Left ventricle myocardium inferior (tissue), 1 donor: ENCODE results near the gene RNF222. TPM values are rescaled to one million over a fixed set of nuclear protein-coding genes. Genes with fewer than 3 reads are reported as not detected.
"Not testable (repeated sequence)": the region's sequence is repeated elsewhere in the genome, so short reads cannot be mapped to it uniquely, and the experiment has no call there.

Source experiments
- DNase-seq: peaks from one replicate; pipeline ENCODE4 v3.0.0-alpha.2; 2020
- H3K27ac ChIP-seq: fragments of 200-600 bp; replicated peaks from 2 replicates; pipeline ENCODE4 v1.8.0; 2021
- H3K27me3 ChIP-seq: fragments of 200-600 bp; 2 replicates; pipeline ENCODE4 v1.8.0; 2021; ENCODE audit warnings: low read depth
- H3K36me3 ChIP-seq: fragments of 200-600 bp; 2 replicates; pipeline ENCODE4 v1.8.0; 2021
- H3K4me1 ChIP-seq: fragments of 200-600 bp; 2 replicates; pipeline ENCODE4 v1.8.0; 2021
- H3K4me3 ChIP-seq: fragments of 200-600 bp; 2 replicates; pipeline ENCODE4 v1.8.0; 2021; ENCODE audit warnings: mild to moderate bottlenecking, moderate library complexity
- H3K9me3 ChIP-seq: fragments of 200-600 bp; replicated peaks from 2 replicates; pipeline ENCODE4 v1.8.0; 2021
- intact Hi-C: fragments of 100-400 bp; cut with micrococcal nuclease; formaldehyde crosslinking; loops from one replicate; pipeline ENCODE4 v1.11.0; 2022
- total RNA-seq: library from RNA; stranded (reverse); fragmentation: NEBNext Ultra II Directional; extraction: Animal tissue kit (Norgen Biotek cat#: 25700); gene quantifications from one replicate; pipeline ENCODE4 v1.2.1, GENCODE V29; 2021
- TF ChIP-seq, protein P1 (sequence below): fragments of 200-600 bp; IDR thresholded peaks from 2 replicates; pipeline ENCODE4 v1.8.0; 2021; ENCODE audit warnings: antibody characterized with exemption, mild to moderate bottlenecking, borderline replicate concordance
- donor health status: DM: no; HTN: yes; CAD: no; lungs with severe emphysema.

Gene RNF222
- total RNA-seq, 1 donor from 2014 or later, result not detected

- peaks cover 52% of the 10 kb centered on the region for H3K36me3 ChIP-seq
- DNase-seq, result no peak
- H3K27ac ChIP-seq, result no peak overlapping the region
- H3K9me3 ChIP-seq, result no peaks in the 10 kb centered on the region
- peaks cover 78% of the 10 kb centered on the region for H3K4me1 ChIP-seq
- no peak overlapping the region for H3K4me3 ChIP-seq
- TF ChIP-seq, protein P1, sequence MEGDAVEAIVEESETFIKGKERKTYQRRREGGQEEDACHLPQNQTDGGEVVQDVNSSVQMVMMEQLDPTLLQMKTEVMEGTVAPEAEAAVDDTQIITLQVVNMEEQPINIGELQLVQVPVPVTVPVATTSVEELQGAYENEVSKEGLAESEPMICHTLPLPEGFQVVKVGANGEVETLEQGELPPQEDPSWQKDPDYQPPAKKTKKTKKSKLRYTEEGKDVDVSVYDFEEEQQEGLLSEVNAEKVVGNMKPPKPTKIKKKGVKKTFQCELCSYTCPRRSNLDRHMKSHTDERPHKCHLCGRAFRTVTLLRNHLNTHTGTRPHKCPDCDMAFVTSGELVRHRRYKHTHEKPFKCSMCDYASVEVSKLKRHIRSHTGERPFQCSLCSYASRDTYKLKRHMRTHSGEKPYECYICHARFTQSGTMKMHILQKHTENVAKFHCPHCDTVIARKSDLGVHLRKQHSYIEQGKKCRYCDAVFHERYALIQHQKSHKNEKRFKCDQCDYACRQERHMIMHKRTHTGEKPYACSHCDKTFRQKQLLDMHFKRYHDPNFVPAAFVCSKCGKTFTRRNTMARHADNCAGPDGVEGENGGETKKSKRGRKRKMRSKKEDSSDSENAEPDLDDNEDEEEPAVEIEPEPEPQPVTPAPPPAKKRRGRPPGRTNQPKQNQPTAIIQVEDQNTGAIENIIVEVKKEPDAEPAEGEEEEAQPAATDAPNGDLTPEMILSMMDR, result no peak
- no peaks in the 10 kb centered on the region for H3K27me3 ChIP-seq
- intact Hi-C loops, result no loop called here
Measured at GRCh38 chr17:8380049-8380448, 17.6 kb downstream of the RNF222 start.

- H3K27ac ChIP-seq, DNase-seq, H3K9me3 ChIP-seq, intact Hi-C loops, H3K27me3 ChIP-seq, H3K4me3 ChIP-seq: not testable (repeated sequence)
- Histone ChIP-seq H3K4me1 (peaks cover 69% of the 10 kb centered on the region), H3K36me3 (peaks cover 52% of the 10 kb centered on the region)
Measured at GRCh38 chr17:8378117-8378516, 19.5 kb downstream of the RNF222 start.

DNA sequence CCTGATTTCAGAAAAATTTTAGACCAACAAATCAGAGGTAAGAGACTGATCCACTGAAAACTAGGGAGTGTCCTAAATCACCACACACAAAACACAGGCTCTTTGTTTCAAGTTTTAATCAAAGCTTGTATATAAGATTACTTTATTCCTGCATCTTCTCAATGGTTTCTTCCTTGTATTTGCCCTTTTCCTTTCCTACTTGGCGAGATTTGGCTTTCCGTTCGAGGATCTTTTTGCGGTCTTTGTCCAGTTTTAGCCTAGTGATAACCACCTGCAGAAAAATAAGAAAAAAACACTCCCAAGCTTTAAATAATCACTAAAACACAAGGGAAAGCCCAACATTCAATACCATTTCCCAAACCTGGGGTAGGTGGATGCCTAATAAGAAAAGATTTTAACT, 20.2 kb downstream of the RNF222 start:
- Histone ChIP-seq H3K27ac (peak overlapping the region; percentile 98), H3K4me1 (peaks cover 66% of the 10 kb centered on the region), H3K27me3 (no peaks in the 10 kb centered on the region), H3K4me3 (no peak overlapping the region), H3K9me3 (no peaks in the 10 kb centered on the region), H3K36me3 (peaks cover 52% of the 10 kb centered on the region)
- TF ChIP-seq, protein P1, result no peak
- DNase-seq, result no peak
- intact Hi-C loops, result no loop called here

DNA sequence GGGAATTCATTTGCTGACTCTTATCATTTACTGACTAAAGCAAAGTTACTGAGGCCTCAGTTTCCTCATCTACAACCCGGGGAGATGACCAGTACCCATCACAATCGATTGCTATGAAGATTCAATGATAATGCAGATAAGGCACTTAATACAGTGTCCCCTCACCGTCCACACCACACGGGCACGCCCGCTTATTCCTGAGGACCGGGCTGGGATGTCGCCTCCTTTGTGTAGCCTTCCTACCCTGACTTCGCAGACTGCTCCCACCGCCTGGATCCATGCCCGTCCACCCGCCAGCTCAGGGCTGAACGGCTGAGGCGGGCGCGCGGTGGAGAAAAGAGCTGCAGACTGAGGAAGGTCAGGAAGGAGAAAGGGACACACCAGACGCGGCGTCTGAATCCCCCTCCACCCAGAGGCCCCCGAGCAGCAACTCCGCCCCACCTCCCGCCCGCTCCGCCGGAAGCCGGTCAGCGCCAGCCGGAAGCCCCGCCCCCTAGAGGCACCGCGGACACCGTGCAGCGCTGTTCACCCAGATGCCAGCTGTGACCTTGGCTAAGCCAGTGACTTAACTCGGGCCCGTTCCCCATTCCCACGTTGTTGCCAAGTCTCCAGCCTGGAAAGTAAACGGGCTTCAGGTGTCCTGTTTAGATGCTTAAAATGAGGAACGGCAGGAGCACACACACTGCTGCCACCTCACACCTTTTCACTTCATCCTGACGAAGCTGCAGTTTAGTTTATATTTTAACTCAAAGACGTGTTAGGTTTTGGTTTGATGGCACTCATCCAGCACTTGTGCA, 21.2 kb downstream of the RNF222 start, which contains the start of gene KRABD2:
Gene KRABD2 (minus strand): TSS at position 434 of the 797 bp plus-strand sequence.
- Histone ChIP-seq H3K4me1 (peaks cover 66% of the 10 kb centered on the region), H3K4me3 (peak within 1 kb of the TSS; percentile 92), H3K9me3 (no peaks in the 10 kb centered on the region), H3K36me3 (peaks cover 50% of the 10 kb centered on the region), H3K27me3 (no peaks in the 10 kb centered on the region), H3K27ac (peak within 1 kb of the TSS; percentile 98)
- TF ChIP-seq, protein P1, result peak; percentile 75
- DNase-seq, result peak; percentile 92
- intact Hi-C loops, result no loop called here

GRCh38 chr17:8375738-8376259, 21.8 kb downstream of the RNF222 start:
- H3K9me3 ChIP-seq, result no peaks in the 10 kb centered on the region
- peak overlapping the region; percentile 98 for H3K27ac ChIP-seq
- TF ChIP-seq, protein P1, result no peak
- H3K4me3 ChIP-seq, result peak overlapping the region; percentile 92
- peaks cover 49% of the 10 kb centered on the region for H3K36me3 ChIP-seq
- H3K4me1 ChIP-seq, result peaks cover 66% of the 10 kb centered on the region
- intact Hi-C loops, result no loop called here
- DNase-seq, result no peak
- H3K27me3 ChIP-seq, result no peaks in the 10 kb centered on the region

DNA sequence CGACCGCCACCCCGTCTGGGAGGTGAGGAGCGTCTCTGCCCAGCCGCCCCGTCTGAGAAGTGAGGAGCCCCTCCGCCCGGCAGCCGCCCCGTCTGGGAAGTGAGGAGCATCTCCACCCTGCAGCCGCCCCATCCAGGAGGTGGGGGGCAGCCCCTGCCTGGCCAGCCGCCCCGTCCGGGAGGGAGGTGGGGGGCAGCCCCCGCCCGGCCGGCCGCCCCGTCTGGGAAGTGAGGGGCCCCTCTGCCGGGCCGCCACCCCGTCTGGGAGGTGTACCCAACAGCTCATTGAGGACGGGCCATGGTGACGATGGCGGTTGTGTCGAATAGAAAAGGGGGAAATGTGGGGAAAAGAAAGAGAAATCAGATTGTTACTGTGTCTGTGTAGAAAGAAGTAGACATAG, 23.8 kb downstream of the RNF222 start:
- H3K27me3 ChIP-seq, H3K4me3 ChIP-seq, DNase-seq, H3K27ac ChIP-seq, intact Hi-C loops, H3K9me3 ChIP-seq: not testable (repeated sequence)
- peaks cover 54% of the 10 kb centered on the region for H3K4me1 ChIP-seq
- peaks cover 49% of the 10 kb centered on the region for H3K36me3 ChIP-seq
